Ovary (tissue), 9 donors: ENCODE measurements around the gene NR3C2. TPM values are rescaled to one million over a fixed set of nuclear protein-coding genes. Genes with fewer than 3 reads are reported as not detected.

Experiments used
- DNase-seq, 5 donors: peaks; one replicate each; pipeline ENCODE4 v3.0.0-alpha.2; 2019 to 2020
- H3K27ac ChIP-seq, 2 donors: fragments of 200-600 bp; one replicate each; pipeline versions ENCODE4 v1.5.1 to v1.8.0; 2019 to 2022
- H3K27me3 ChIP-seq: fragments of 200-600 bp; one replicate; pipeline ENCODE4 v1.8.0; 2022
- H3K36me3 ChIP-seq: fragments of 200-600 bp; sonication (generic); one replicate; pipeline ENCODE4 v1.5.1; 2019
- H3K4me1 ChIP-seq: one replicate; pipeline ENCODE4 v1.8.1; 2013; ENCODE audit warnings: mild to moderate bottlenecking, moderate library complexity; ENCODE audit not compliant: insufficient read depth
- H3K4me3 ChIP-seq: fragments of 200-600 bp; sonication (generic); one replicate; pipeline ENCODE4 v1.5.1; 2017
- H3K9me3 ChIP-seq, 2 donors: fragments of 200-600 bp in 1 of 2; sonication (generic) in 1 of 2; one replicate each; pipeline versions ENCODE4 v1.5.1 to v1.8.1; 2013 to 2019; ENCODE audit warnings: mild to moderate bottlenecking in 1 of 2, moderate library complexity in 1 of 2
- EP300 ChIP-seq: sonication (generic); formaldehyde crosslinking; IDR thresholded peaks from one replicate; pipeline ENCODE4 v1.6.1; 2017; ENCODE audit warnings: antibody characterized with exemption
- POLR2A ChIP-seq: fragments of 450-650 bp; IDR thresholded peaks from one replicate; pipeline ENCODE4 v1.6.1; 2017; ENCODE audit warnings: antibody characterized with exemption, mild to moderate bottlenecking, moderate library complexity
- WGBS, 3 donors: extraction: QIAGEN DNeasy Blood & Tissue Kit in 1 of 3; methylation state at CpG; one replicate each; pipeline versions ENCODE4 v1.1.5 to v1.1.7; 2013 to 2017; 5-methylcytosine and 5-hydroxymethylcytosine counted together
- intact Hi-C, 4 donors: fragments of 100-400 bp; cut with DNase I; formaldehyde crosslinking; loops; one replicate each; pipeline versions ENCODE4 v1.11.0 to v1.15.1; 2022 to 2023
- polyA plus RNA-seq, 2 donors: library from polyadenylated mRNA; stranded (reverse); fragments of 200-250 nt in 1 of 2; fragments of 350-450 nt in 1 of 2; fragmentation: Illumina TruSeq in 1 of 2; extraction: RNeasy Lipid Tissue Mini Kit (QIAGEN cat#74804) in 1 of 2; gene quantifications; one replicate each; pipeline ENCODE4 v1.2.3, GENCODE V29; 2013 to 2014
- total RNA-seq, 7 donors: library from RNA; depleted of rRNA in 2 of 7; stranded (reverse); fragments of >200 nt in 2 of 7; fragmentation: NEBNext Ultra II Directional in 3 of 7; extraction: Animal tissue kit (Norgen Biotek cat#: 25700) in 3 of 7; gene quantifications; one replicate each; pipeline versions ENCODE4 v1.1.0 to v1.2.4, GENCODE V29; 2016 to 2023
- TF ChIP-seq, protein P1 (sequence below), 3 donors: fragments of 450-650 bp in 2 of 3; fragments of 200-600 bp in 1 of 3; IDR thresholded peaks; one replicate each; pipeline versions ENCODE4 v1.5.1 to v1.8.0; 2016 to 2022; ENCODE audit warnings: antibody characterized with exemption in 3 of 3, mild to moderate bottlenecking in 1 of 3
- donor health status: DM: no; HTN: no; CAD: no; lungs with moderate emphysema.
- donor health status: DM: no; HTN: no; CAD: no.
- donor health status: Bipolar disorder and iron deficiency.
- donor health status: DM: yes; HTN: yes; CAD: no.
- donor health status: DM: no; HTN: no; CAD: no.
- donor health status: DM: yes; HTN: yes; CAD: no.

NR3C2 gene
- total and polyA plus RNA-seq, 9 donors, result 6.8 to 37.5 (median 22.9) TPM

DNA sequence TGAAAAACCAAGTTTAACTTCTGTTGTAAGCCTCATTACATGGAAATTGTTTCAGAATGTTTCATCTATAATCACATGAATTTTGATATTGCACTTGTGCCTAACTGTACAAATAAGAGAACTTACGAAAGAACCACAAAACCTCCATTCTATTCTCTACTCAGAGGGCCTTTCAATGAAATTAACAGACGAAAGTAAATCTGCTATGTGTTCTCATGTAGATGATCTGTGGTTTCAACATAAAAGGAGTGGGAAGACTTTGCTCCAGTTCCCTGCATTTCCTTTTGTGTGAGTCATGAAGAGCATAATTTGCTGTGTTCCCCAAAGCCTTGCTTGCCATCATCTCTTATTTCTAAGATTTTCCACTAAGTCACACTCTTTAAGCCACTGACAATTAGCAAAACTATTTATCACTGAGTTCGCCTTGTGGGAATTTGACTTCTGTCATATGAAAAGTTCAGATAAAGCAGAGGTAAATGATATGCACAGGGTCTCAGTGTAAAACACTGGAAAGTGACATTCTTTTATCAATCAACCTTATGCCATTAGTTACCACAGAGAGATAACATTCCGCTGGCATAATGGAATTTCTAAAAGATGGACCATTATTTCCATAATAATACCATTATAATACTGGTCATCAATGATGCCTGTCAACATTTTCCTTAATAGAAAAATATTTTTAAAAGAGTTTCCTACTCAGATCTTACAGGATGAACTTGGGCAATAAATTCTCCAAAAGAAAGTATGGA, 329.8 kb downstream of the NR3C2 start:
- Histone ChIP-seq H3K36me3 (no peaks in the 10 kb centered on the region), H3K27me3 (no peaks in the 10 kb centered on the region), H3K9me3 (no peaks in the 10 kb centered on the region), H3K27ac (no peak overlapping the region), H3K4me1 (peaks cover 1% of the 10 kb centered on the region), H3K4me3 (no peak overlapping the region)
- DNase-seq, result no peak
- intact Hi-C loops, result no loop called here
- WGBS, 3 donors, result 81 to 88% (median 81%) methylated on average over 4 of the region's 4 CpGs
- TF ChIP-seq EP300 (no peak), POLR2A (no peak)
- TF ChIP-seq, protein P1, sequence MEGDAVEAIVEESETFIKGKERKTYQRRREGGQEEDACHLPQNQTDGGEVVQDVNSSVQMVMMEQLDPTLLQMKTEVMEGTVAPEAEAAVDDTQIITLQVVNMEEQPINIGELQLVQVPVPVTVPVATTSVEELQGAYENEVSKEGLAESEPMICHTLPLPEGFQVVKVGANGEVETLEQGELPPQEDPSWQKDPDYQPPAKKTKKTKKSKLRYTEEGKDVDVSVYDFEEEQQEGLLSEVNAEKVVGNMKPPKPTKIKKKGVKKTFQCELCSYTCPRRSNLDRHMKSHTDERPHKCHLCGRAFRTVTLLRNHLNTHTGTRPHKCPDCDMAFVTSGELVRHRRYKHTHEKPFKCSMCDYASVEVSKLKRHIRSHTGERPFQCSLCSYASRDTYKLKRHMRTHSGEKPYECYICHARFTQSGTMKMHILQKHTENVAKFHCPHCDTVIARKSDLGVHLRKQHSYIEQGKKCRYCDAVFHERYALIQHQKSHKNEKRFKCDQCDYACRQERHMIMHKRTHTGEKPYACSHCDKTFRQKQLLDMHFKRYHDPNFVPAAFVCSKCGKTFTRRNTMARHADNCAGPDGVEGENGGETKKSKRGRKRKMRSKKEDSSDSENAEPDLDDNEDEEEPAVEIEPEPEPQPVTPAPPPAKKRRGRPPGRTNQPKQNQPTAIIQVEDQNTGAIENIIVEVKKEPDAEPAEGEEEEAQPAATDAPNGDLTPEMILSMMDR (IDR thresholded peaks at IDR 0.05), result no peak

DNA sequence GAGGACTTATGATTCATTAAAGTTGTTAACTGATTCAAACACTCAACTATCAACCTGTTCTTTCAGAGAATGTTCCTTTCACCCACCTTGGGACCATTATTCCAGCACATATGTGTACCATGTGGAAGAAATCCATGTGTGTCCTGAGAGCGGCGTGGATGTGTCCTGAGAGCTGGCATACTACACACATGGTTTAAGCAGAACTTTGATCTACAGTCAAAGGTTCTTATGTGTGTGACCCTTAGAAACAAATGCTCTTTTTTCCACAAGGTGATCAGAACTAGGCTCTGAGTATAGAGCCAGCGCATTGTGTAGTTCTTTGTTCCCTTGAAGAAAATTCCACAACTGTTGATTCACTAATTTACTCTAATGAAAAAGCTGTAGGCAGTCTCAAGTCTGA, 332.0 kb downstream of the NR3C2 start:
- DNase-seq, result no peak
- no peak overlapping the region for H3K4me3 ChIP-seq
- intact Hi-C loops, result no loop called here
- no peaks in the 10 kb centered on the region for H3K9me3 ChIP-seq
- 96 to 99% (median 97%) methylated on average over 3 of the region's 3 CpGs for WGBS, 3 donors
- no peak overlapping the region for H3K27ac ChIP-seq
- H3K4me1 ChIP-seq, result no peaks in the 10 kb centered on the region
- no peaks in the 10 kb centered on the region for H3K27me3 ChIP-seq
- no peaks in the 10 kb centered on the region for H3K36me3 ChIP-seq
- TF ChIP-seq POLR2A (no peak), EP300 (no peak)
- TF ChIP-seq, protein P1 (IDR thresholded peaks at IDR 0.05), result no peak

DNA sequence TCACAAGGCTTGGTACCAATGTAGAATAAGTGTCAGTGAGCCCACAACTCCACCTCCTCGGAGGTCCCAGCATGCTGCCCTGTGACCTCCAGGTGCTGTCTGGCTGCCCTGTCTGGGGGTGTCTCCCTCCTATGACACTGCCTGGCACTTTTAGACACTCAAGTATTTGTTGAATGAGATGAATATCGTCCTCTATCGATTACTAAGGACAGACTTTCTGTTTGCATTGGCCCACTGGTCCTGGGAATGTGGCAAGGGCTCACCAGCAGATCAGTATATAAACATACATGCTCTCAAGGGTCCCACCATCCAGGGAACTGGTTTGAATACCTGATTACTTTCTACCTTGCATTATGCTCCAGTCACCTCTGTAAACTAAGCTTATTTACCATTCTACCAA, 333.0 kb downstream of the NR3C2 start:
- Histone ChIP-seq H3K36me3 (no peaks in the 10 kb centered on the region), H3K9me3 (no peaks in the 10 kb centered on the region), H3K4me1 (no peaks in the 10 kb centered on the region), H3K27me3 (no peaks in the 10 kb centered on the region), H3K27ac (no peak overlapping the region), H3K4me3 (no peak overlapping the region)
- TF ChIP-seq POLR2A, result no peak
- TF ChIP-seq EP300, result no peak
- TF ChIP-seq, protein P1 (IDR thresholded peaks at IDR 0.05), result no peak
- intact Hi-C loops, result no loop called here
- WGBS, 3 donors, result 91 to 95% (median 94%) methylated on average over 3 of the region's 3 CpGs
- no peak for DNase-seq

DNA sequence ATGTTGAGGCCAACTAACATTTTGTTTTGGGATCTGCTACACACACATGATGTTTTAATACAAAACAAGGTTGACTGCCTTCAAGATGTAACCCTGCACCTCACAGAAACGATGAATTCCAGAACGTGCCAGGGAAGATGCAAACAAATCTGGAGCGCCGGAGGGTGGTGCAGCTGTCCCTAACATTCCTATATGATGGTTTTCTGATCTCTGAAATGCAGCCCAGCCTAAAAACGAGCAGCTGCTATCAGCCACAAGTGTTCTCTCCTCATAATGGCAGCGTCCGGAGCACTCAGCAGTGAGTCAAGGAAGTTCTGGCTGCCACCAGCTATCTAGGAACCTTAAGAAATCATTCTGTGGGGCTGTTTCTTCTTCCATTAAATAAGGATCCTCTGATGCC, 333.4 kb downstream of the NR3C2 start:
- no peak overlapping the region for H3K4me3 ChIP-seq
- DNase-seq, result no peak
- no peak overlapping the region for H3K27ac ChIP-seq
- H3K36me3 ChIP-seq, result no peaks in the 10 kb centered on the region
- H3K4me1 ChIP-seq, result no peaks in the 10 kb centered on the region
- 87 to 95% (median 90%) methylated on average over 7 of the region's 7 CpGs for WGBS, 3 donors
- no peaks in the 10 kb centered on the region for H3K9me3 ChIP-seq
- H3K27me3 ChIP-seq, result no peaks in the 10 kb centered on the region
- intact Hi-C loops, result no loop called here
- TF ChIP-seq, protein P1 (IDR thresholded peaks at IDR 0.05), result no peak
- no peak for TF ChIP-seq POLR2A
- no peak for TF ChIP-seq EP300
